HEK293T (cell line): Measurements from ENCODE around the gene SNX19.

Source experiments
- ARNT ChIP-seq: fragments of 450-650 bp; IDR thresholded peaks from 2 replicates; pipeline ENCODE4 v1.6.1; 2017; ENCODE audit warnings: mild to moderate bottlenecking
- ELF4 ChIP-seq: fragments of 450-650 bp; IDR thresholded peaks from 2 replicates; pipeline ENCODE4 v1.6.1; 2017; ENCODE audit warnings: antibody characterized with exemption
- FOXA1 ChIP-seq: fragments of 450-650 bp; IDR thresholded peaks from 2 replicates; pipeline ENCODE4 v1.6.1; 2016; ENCODE audit warnings: mild to moderate bottlenecking
- FOXK2 ChIP-seq: fragments of 450-650 bp; IDR thresholded peaks from 2 replicates; pipeline ENCODE4 v1.6.1; 2016; ENCODE audit warnings: mild to moderate bottlenecking
- FOXM1 ChIP-seq: fragments of 450-650 bp; IDR thresholded peaks from 2 replicates; pipeline ENCODE4 v1.6.1; 2017; ENCODE audit warnings: mild to moderate bottlenecking, borderline replicate concordance
- HDGF ChIP-seq: fragments of 450-650 bp; IDR thresholded peaks from 2 replicates; pipeline ENCODE4 v1.6.1; 2017; ENCODE audit warnings: antibody characterized with exemption, borderline replicate concordance
- PKNOX1 ChIP-seq: fragments of 450-650 bp; IDR thresholded peaks from 2 replicates; pipeline ENCODE4 v1.6.1; 2016
- SUZ12 ChIP-seq: fragments of 450-650 bp; IDR thresholded peaks from 2 replicates; pipeline ENCODE4 v1.6.1; 2016; ENCODE audit warnings: mild to moderate bottlenecking
- ZNF384 ChIP-seq: fragments of 450-650 bp; IDR thresholded peaks from 2 replicates; pipeline ENCODE4 v1.6.1; 2016

DNA sequence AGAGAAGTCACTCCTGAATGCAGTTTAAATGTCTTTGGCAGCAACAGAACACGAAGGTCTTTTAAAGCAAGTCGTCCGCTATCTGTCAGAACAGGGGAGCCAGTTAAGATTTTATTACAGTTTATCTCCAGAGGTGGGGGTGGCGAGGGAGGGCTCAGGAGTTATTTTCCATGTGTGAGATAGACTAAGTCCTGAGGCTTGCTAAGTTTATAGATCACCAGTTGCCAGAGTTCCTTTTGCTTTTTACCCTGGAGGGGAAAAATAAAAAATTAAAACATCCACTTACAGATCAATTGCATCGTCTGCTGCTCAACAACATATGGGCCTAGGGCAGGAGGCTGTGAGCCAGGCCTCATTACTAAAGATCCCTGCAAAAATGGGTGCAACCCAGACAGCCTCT lies 90.7 kb downstream of the SNX19 start:
- TF ChIP-seq HDGF (no peak), ARNT (no peak), FOXM1 (no peak), FOXA1 (no peak), SUZ12 (no peak), PKNOX1 (no peak), FOXK2 (no peak), ZNF384 (no peak), ELF4 (no peak)
